H9 (cell line): ENCODE measurements around the gene CHRNA5. TPM values are rescaled to one million over a fixed set of nuclear protein-coding genes. Genes with fewer than 3 reads are reported as not detected.
A peak's percentile ranks its signal among the peaks of the same experiment; 100 is the strongest.

Source experiments
- DNase-seq: peaks from one replicate; pipeline ENCODE4 v3.0.0-alpha.2; 2017
- H2AFZ ChIP-seq: one replicate; pipeline ENCODE4 v1.6.1; 2013; ENCODE audit warnings: mild to moderate bottlenecking, low read length, control low read depth, moderate library complexity
- H2AK5ac ChIP-seq: 2 replicates; pipeline ENCODE4 v1.6.1; 2013; ENCODE audit warnings: low read length, control low read depth, mixed read lengths; ENCODE audit not compliant: insufficient read length
- H2BK120ac ChIP-seq: one replicate; pipeline ENCODE4 v1.6.1; 2013; ENCODE audit warnings: low read depth, mild to moderate bottlenecking, low read length, control low read depth, inconsistent platforms; ENCODE audit not compliant: poor library complexity, severe bottlenecking
- H2BK12ac ChIP-seq: 2 replicates; pipeline ENCODE4 v1.6.1; 2013; ENCODE audit warnings: low read length, control low read depth, mixed read lengths, low read depth; ENCODE audit not compliant: insufficient read length
- H2BK15ac ChIP-seq: 2 replicates; pipeline ENCODE4 v1.6.1; 2013; ENCODE audit warnings: low read depth, low read length, control low read depth
- H2BK20ac ChIP-seq: one replicate; pipeline ENCODE4 v1.6.1; 2013; ENCODE audit warnings: low read depth, mild to moderate bottlenecking, low read length, control low read depth, inconsistent platforms; ENCODE audit not compliant: poor library complexity, severe bottlenecking
- H2BK5ac ChIP-seq: 2 replicates; pipeline ENCODE4 v1.6.1; 2013; ENCODE audit warnings: low read length, control low read depth, mixed read lengths; ENCODE audit not compliant: insufficient read length
- H3K14ac ChIP-seq: 2 replicates; pipeline ENCODE4 v1.6.1; 2013; ENCODE audit warnings: low read length, control low read depth; ENCODE audit not compliant: insufficient read depth
- H3K18ac ChIP-seq: 2 replicates; pipeline ENCODE4 v1.6.1; 2013; ENCODE audit warnings: low read depth, mild to moderate bottlenecking, mixed read lengths, low read length, control low read depth; ENCODE audit not compliant: insufficient read length
- H3K23ac ChIP-seq: 2 replicates; pipeline ENCODE4 v1.6.1; 2013; ENCODE audit warnings: low read length, control low read depth, mixed read lengths, low read depth; ENCODE audit not compliant: insufficient read length
- H3K23me2 ChIP-seq: 2 replicates; pipeline ENCODE4 v1.6.1; 2013; ENCODE audit warnings: low read depth, mild to moderate bottlenecking, mixed read lengths, low read length, control low read depth; ENCODE audit not compliant: insufficient read length, poor library complexity, severe bottlenecking
- H3K27ac ChIP-seq: 2 replicates; pipeline ENCODE4 v1.5.1; 2013; ENCODE audit warnings: low read length, control low read depth, mixed read lengths, low read depth; ENCODE audit not compliant: insufficient read length
- H3K27me3 ChIP-seq: 2 replicates; pipeline ENCODE4 v1.6.1; 2013; ENCODE audit warnings: low read length, control low read depth, inconsistent platforms; ENCODE audit not compliant: insufficient read depth
- H3K4ac ChIP-seq: 2 replicates; pipeline ENCODE4 v1.6.1; 2013; ENCODE audit warnings: low read depth, mild to moderate bottlenecking, control low read depth, inconsistent platforms, low read length, moderate library complexity
- H3K4me1 ChIP-seq: 2 replicates; pipeline ENCODE4 v1.6.1; 2013; ENCODE audit warnings: low read length, control low read depth, inconsistent platforms; ENCODE audit not compliant: insufficient read depth
- H3K4me2 ChIP-seq: 2 replicates; pipeline ENCODE4 v1.6.1; 2013; ENCODE audit warnings: low read length, control low read depth, mixed read lengths; ENCODE audit not compliant: insufficient read length, insufficient read depth
- H3K56ac ChIP-seq: 2 replicates; pipeline ENCODE4 v1.6.1; 2013; ENCODE audit warnings: low read depth, mild to moderate bottlenecking, mixed read lengths, low read length, control low read depth; ENCODE audit not compliant: insufficient read length
- H3K79me1 ChIP-seq: 2 replicates; pipeline ENCODE4 v1.6.1; 2013; ENCODE audit warnings: low read depth, mild to moderate bottlenecking, moderate library complexity, low read length, control low read depth, inconsistent platforms; ENCODE audit not compliant: insufficient read depth, poor library complexity, severe bottlenecking
- H3K79me2 ChIP-seq: 2 replicates; pipeline ENCODE4 v1.6.1; 2013; ENCODE audit warnings: low read length, control low read depth, inconsistent platforms; ENCODE audit not compliant: insufficient read depth
- H3K9ac ChIP-seq: 2 replicates; pipeline ENCODE4 v1.6.1; 2013; ENCODE audit warnings: low read length, control low read depth, mixed read lengths; ENCODE audit not compliant: insufficient read length; ENCODE audit errors: extremely low read depth
- H3K9me3 ChIP-seq: one replicate; pipeline ENCODE4 v1.6.1; 2013; ENCODE audit warnings: low read depth, low read length, inconsistent platforms; ENCODE audit not compliant: control insufficient read depth
- H3T11ph ChIP-seq: one replicate; pipeline ENCODE4 v1.6.1; 2013; ENCODE audit warnings: mild to moderate bottlenecking, low read length, control low read depth, inconsistent platforms
- H4K20me1 ChIP-seq: one replicate; pipeline ENCODE4 v1.6.1; 2013; ENCODE audit not compliant: control insufficient read depth, insufficient read length, insufficient read depth
- H4K5ac ChIP-seq: 2 replicates; pipeline ENCODE4 v1.6.1; 2013; ENCODE audit warnings: low read depth, mild to moderate bottlenecking, mixed read lengths, low read length, control low read depth; ENCODE audit not compliant: insufficient read length
- H4K8ac ChIP-seq: replicated peaks from 2 replicates; pipeline ENCODE4 v1.6.1; 2013; ENCODE audit warnings: low read length, control low read depth, mixed read lengths, low read depth; ENCODE audit not compliant: insufficient read length
- H4K91ac ChIP-seq: 2 replicates; pipeline ENCODE4 v1.6.1; 2013; ENCODE audit warnings: low read depth, mild to moderate bottlenecking, moderate library complexity, mixed read lengths, low read length, control low read depth; ENCODE audit not compliant: insufficient read length
- H3K27ac Mint-ChIP-seq, 3 experiments: 2 replicates in 2 of 3; 3 replicates in 1 of 3; pipeline ENCODE4 v1.8.0; 2020 to 2021; ENCODE audit warnings: mixed read lengths in 3 of 3, mild to moderate bottlenecking in 1 of 3, moderate library complexity in 1 of 3
- H3K27me3 Mint-ChIP-seq: 2 replicates; pipeline ENCODE4 v1.8.0; 2021; ENCODE audit warnings: low read depth, mild to moderate bottlenecking, moderate library complexity, mixed read lengths
- H3K36me3 Mint-ChIP-seq, 3 experiments: 2 replicates in 2 of 3; 3 replicates in 1 of 3; pipeline ENCODE4 v1.8.0; 2020 to 2021; ENCODE audit warnings: low read depth in 3 of 3, mixed read lengths in 3 of 3; ENCODE audit not compliant: insufficient read depth in 1 of 3
- H3K4me1 Mint-ChIP-seq, 2 experiments: 2 replicates each; pipeline ENCODE4 v1.8.0; 2020; ENCODE audit warnings: mixed read lengths in 2 of 2
- H3K4me3 Mint-ChIP-seq, 2 experiments: 2 replicates in 1 of 2; 3 replicates in 1 of 2; pipeline ENCODE4 v1.8.0; 2020 to 2021; ENCODE audit warnings: mild to moderate bottlenecking in 2 of 2, mixed read lengths in 2 of 2, moderate library complexity in 1 of 2
- H3K9me3 Mint-ChIP-seq, 2 experiments: 2 replicates in 1 of 2; 3 replicates in 1 of 2; pipeline ENCODE4 v1.8.0; 2020; ENCODE audit warnings: mild to moderate bottlenecking in 2 of 2, mixed read lengths in 2 of 2, moderate library complexity in 1 of 2
- WGBS: extraction: QIAGEN DNeasy Blood & Tissue Kit; methylation state at CpG from one replicate; pipeline ENCODE4 v1.1.7; 2013; ENCODE audit warnings: missing lambda C conversion rate, low lambda C conversion rate, mixed read lengths; ENCODE audit not compliant: insufficient read length; ENCODE audit errors: extremely low coverage; 5-methylcytosine and 5-hydroxymethylcytosine counted together
- total RNA-seq: library from RNA; stranded (reverse); gene quantifications from 2 replicates; pipeline ENCODE4 v1.2.1, GENCODE V29; 2021
- TF ChIP-seq, protein P1 (sequence below): fragments of 200-600 bp; sonication (generic); conservative IDR thresholded peaks from 3 replicates; pipeline ENCODE4 v1.8.0; 2021; ENCODE audit warnings: antibody characterized with exemption, mild to moderate bottlenecking

CHRNA5 gene
- total RNA-seq, 1 experiment from 2014 or later: 16.5 TPM

DNA sequence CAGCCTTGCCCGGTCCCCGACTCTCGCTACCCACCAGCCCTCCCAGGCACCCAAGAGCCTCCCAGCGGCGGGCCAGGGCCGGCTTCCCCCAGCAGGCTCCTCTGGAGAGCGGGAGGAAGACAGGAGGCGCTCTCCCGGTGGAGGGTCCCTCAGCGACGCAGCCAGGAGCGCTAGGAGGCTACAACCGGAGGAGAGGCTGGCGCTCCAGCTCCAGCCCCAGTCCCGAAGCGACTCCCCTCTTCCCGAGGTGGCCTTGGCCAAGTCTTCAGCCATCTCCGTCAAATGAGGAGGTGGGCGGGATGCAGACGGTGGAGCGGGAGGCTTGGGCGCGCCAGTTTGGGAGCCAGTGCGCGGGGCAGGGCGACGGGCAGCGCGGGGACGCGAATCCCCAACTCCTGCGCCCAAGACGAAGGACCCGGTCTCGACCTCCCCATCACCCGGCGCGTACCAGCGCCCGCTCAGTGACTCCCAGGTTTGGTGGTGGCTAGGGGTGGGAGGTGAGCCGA lies 54.8 kb downstream of the CHRNA5 start:
- no peak overlapping the region for H2BK15ac ChIP-seq
- no peak overlapping the region for H3K56ac ChIP-seq
- H3K4me1 ChIP-seq: no peaks in the 10 kb centered on the region
- H3K27ac ChIP-seq: no peak overlapping the region
- no peak overlapping the region for H3T11ph ChIP-seq
- no peak overlapping the region for H2BK12ac ChIP-seq
- no peak overlapping the region for H2BK120ac ChIP-seq
- H3K79me2 ChIP-seq: no peaks in the 10 kb centered on the region
- no peak overlapping the region for H2AFZ ChIP-seq
- no peak overlapping the region for H2AK5ac ChIP-seq
- H3K79me1 ChIP-seq: no peaks in the 10 kb centered on the region
- Mint-ChIP-seq H3K4me3 (peak overlapping the region; percentile 62 to 85), H3K27me3 (peaks cover 56% of the 10 kb centered on the region), H3K4me1 (peaks cover 13 to 21% of the 10 kb centered on the region in 2 experiments), H3K9me3 (peaks cover 2 to 4% of the 10 kb centered on the region in 2 experiments; a peak in 2 of 5 replicates), H3K36me3 (no peaks in the 10 kb centered on the region), H3K27ac (no peak overlapping the region)
- peaks cover 8% of the 10 kb centered on the region; the same call in 1 of the 2 replicates for H3K27me3 ChIP-seq
- no CpG with 5 or more reads among the region's 41 CpGs for WGBS
- H4K20me1 ChIP-seq: no peaks in the 10 kb centered on the region
- peak; percentile 77 for DNase-seq
- no peak overlapping the region for H4K91ac ChIP-seq
- peak overlapping the region; percentile 20 for H3K4me2 ChIP-seq
- TF ChIP-seq, protein P1, sequence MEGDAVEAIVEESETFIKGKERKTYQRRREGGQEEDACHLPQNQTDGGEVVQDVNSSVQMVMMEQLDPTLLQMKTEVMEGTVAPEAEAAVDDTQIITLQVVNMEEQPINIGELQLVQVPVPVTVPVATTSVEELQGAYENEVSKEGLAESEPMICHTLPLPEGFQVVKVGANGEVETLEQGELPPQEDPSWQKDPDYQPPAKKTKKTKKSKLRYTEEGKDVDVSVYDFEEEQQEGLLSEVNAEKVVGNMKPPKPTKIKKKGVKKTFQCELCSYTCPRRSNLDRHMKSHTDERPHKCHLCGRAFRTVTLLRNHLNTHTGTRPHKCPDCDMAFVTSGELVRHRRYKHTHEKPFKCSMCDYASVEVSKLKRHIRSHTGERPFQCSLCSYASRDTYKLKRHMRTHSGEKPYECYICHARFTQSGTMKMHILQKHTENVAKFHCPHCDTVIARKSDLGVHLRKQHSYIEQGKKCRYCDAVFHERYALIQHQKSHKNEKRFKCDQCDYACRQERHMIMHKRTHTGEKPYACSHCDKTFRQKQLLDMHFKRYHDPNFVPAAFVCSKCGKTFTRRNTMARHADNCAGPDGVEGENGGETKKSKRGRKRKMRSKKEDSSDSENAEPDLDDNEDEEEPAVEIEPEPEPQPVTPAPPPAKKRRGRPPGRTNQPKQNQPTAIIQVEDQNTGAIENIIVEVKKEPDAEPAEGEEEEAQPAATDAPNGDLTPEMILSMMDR: peak; percentile 66
- no peak overlapping the region for H4K8ac ChIP-seq
- H3K23me2 ChIP-seq: peaks cover 10% of the 10 kb centered on the region
- no peak overlapping the region for H2BK20ac ChIP-seq
- no peak overlapping the region for H3K14ac ChIP-seq
- H3K18ac ChIP-seq: no peak overlapping the region
- H3K9me3 ChIP-seq: no peaks in the 10 kb centered on the region
- no peak overlapping the region for H2BK5ac ChIP-seq
- no peak overlapping the region for H3K4ac ChIP-seq
- no peak overlapping the region for H3K9ac ChIP-seq
- H3K23ac ChIP-seq: no peak overlapping the region
- no peak overlapping the region for H4K5ac ChIP-seq
